HG02885 (cell line): Measurements from ENCODE around the gene DMAC2L.
"Not testable (repeated sequence)": the region's sequence is repeated elsewhere in the genome, so short reads cannot be mapped to it uniquely, and the experiment has no call there.

ENCODE experiments used
- ATAC-seq: cut with Tn5 transposase; IDR thresholded peaks from one replicate; pipeline ENCODE4 v1.9.1; 2021; ENCODE audit warnings: mild to moderate bottlenecking; ENCODE audit not compliant: unreplicated experiment, poor library complexity

The DMAC2L gene, protein sequence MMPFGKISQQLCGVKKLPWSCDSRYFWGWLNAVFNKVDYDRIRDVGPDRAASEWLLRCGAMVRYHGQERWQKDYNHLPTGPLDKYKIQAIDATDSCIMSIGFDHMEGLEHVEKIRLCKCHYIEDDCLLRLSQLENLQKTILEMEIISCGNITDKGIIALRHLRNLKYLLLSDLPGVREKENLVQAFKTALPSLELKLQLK

GRCh38 chr14:50311972-50312733, at the start of gene DMAC2L, which contains the start of gene L2HGDH:
Gene DMAC2L, plus strand, starts transcription at chr14:50312324. Its CDS starts 9,164 bp downstream, at chr14:50321488.
Gene L2HGDH, minus strand, starts transcription at chr14:50312229. Its CDS starts 79 bp downstream, at chr14:50312150.
- peak; percentile 94 for ATAC-seq

- ATAC-seq: no peak
Observed at GRCh38 chr14:50262865-50263264, 49.3 kb upstream of the DMAC2L start.

- ATAC-seq: no peak
Observed at GRCh38 chr14:50263321-50263720, 48.8 kb upstream of the DMAC2L start.

DNA sequence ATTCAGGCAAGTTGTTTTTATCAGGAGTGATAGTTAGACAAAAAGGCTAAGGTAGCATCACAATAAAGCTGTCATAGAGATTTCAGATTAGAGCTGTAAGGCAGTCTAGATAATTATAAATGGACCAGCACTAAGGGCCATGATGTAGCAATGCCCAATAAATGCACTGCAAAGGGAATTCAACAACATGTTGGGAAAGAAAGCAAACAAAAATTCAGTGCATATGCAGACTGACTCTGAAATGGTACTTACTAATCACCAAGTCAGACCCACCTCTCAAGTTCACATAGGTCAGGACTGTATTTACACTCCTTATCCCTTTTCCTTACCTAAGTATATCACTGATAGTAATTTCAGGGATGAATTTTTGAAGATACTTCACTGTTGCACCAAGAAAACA, 47.1 kb upstream of the DMAC2L start:
- ATAC-seq: no peak

GRCh38 chr14:50270932-50271331, 41.2 kb upstream of the DMAC2L start:
- ATAC-seq: no peak

DNA sequence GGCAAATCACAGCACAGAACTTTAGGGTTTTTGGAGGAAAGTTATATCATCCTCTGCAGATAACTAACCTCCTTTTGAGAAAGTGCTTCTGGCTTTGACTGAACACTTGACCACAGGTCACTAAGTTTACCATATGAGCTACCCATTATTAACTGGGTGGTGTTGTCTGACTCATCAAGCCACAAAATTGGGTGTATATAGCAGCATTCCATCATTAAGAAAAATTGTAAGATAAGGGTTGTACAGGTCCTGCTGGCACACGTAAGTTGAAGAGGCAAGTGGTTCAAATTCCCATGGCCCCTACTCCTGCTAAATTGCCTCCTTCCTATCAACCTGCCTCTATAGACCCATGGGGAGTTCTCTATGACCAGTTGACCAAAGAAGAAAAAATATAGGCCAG, 39.6 kb upstream of the DMAC2L start:
- ATAC-seq: no peak

GRCh38 chr14:50285861-50286260, 26.3 kb upstream of the DMAC2L start:
- ATAC-seq: no peak

DNA sequence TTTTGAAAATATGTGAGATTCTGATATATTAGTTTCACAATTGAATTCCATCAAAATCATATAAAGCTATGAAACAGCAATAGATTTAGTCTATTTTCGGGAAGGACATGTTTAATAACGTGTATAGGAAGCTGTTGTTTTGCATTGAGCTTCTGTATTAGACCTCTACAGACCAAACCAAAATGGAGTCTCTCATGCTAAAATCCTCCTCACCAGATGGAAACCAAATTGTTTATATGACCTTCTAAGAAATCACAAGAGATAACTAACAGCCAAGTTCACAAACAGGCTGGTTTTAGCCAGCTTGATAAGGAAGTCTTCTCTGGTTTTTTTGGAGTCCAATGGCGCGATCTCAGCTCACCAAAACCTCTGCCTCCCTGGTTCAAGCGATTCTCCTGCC, 24.0 kb upstream of the DMAC2L start:
- no peak for ATAC-seq

DNA sequence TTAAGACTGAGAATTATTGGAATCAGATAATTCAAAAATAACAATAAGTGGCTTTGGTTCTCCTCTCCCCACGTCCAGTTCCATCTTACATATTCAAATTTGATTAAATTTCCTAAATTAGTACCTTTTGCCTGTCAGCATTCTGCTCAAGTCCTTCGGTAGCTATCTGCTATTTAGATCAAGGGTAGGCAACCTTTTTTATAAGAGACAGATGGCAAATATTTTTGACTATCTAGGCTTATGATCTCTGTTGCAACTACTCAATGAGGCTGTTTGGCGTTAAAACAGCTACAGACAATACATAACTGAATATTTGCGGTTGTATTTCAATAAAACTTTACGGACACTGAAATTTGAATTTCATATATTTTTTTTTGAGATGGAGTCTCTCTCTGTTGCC, 21.8 kb upstream of the DMAC2L start:
- no peak for ATAC-seq

- ATAC-seq: no peak
Observed at GRCh38 chr14:50299585-50299984, 12.5 kb upstream of the DMAC2L start.

DNA sequence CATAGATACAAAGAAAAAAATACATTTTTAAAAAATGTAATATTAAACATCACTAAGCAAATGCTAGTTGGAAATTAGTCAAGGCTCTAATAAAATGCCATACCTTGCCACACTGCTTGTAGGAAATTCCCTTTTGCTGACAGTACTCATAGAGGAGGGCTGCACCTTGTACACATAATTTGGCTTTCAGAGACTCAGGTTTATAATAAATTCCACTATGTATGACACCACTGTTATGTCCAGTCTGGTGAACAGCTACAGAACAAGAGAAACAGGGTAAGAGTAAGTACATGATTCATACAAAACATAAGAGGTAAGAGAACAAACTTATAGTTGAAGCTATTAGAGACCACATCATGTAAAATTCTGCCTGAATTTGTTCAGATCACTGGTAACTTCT, 10.2 kb upstream of the DMAC2L start:
- no peak for ATAC-seq

- ATAC-seq: no peak
Observed at GRCh38 chr14:50303744-50304471, 8.2 kb upstream of the DMAC2L start.

DNA sequence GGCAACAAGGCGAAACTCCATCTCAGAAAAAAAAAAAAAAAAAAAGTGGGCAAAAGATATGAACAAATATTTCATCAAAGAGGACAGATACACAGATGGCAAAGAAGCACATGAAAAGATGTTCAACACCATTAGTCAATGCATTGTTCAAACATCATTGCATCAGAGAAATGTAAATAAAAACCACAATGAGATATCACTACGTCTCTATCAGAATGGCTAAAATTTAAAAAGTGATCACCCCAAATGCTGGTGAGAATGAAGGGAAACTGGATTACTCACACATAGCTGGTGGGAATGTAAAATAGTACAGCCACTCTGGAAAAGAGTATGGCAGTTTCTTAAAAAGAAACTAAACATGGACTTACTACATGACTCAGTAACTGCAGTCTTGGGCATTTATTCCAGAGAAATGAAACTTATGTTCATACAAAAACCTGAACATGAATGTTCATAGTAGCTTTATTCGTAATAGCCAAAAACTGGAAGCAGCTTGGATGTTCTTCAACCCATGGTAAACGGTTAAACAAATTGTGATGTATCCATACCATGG, 3.7 kb upstream of the DMAC2L start:
- ATAC-seq: no peak

- ATAC-seq: no peak
Observed at GRCh38 chr14:50310445-50310844, 1.7 kb upstream of the DMAC2L start.

- no peak for ATAC-seq
Observed at GRCh38 chr14:50311337-50311971, 670 bp upstream of the DMAC2L start.

GRCh38 chr14:50312734-50313054, 570 bp downstream of the DMAC2L start:
- ATAC-seq: peak; percentile 25

DNA sequence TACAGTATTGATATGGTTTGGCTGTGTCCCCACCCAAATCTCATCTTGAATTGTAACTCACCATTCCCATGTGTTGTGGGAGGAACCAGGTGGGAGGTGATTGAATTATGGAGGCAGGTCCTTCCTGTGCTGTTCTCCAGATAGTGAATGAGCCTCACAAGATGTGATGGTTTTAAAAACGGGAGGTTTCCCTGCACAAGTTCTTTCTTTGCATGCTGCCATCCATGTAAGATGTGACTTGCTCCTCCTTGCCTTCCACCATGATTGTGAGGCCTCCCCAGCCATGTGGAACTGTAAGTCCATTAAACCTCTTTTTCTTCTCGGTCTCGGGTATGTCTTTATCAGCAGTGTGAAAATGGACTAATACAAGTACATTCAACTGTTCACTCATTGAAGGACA, 2.0 kb downstream of the DMAC2L start:
- ATAC-seq: not testable (repeated sequence)

DNA sequence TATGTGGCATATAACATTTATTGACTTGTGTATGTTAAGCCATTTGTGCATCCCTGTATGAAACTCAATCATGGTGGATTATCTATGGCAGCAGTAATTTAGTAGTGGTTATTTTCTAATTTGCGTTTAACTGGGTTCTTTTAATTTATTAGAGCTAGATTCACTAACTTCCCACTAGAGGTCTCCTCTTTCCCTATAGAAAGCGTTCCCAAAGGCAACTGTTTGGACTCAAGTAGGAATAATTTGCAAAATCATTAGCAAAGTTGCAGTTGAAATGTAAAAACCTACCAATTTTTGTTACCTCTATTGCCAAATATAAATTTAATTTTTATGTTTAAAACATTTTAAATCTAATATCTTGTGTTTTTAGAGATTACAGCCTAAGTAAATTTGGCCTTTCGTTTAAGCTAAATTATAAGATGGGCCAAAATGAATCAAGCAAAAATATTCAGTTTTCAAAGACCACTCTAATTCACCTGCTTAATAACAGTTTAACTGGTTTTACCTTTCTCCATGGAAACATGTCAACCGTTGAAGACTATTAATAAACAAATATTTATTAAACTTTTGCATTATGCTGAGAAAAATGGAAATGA, 6.0 kb downstream of the DMAC2L start:
- no peak for ATAC-seq

- no peak for ATAC-seq
Observed at GRCh38 chr14:50319293-50319692, 7.2 kb downstream of the DMAC2L start.

- no peak for ATAC-seq
Observed at GRCh38 chr14:50319721-50320120, 7.6 kb downstream of the DMAC2L start.
